Ureter (tissue), 1 donor: Measurements from ENCODE around the gene SMAD3. TPM values are rescaled to one million over a fixed set of nuclear protein-coding genes. Genes with fewer than 3 reads are reported as not detected.
A peak's percentile ranks its signal among the peaks of the same experiment; 100 is the strongest.
"Not testable (repeated sequence)": the region's sequence is repeated elsewhere in the genome, so short reads cannot be mapped to it uniquely, and the experiment has no call there.

ENCODE experiments used
- DNase-seq: peaks from one replicate; pipeline ENCODE4 v3.0.0-alpha.2; 2020; ENCODE audit warnings: low spot score
- total RNA-seq: library from RNA; stranded (reverse); gene quantifications from one replicate; pipeline ENCODE4 v1.2.4, GENCODE V29; 2023
- donor health status: DM: yes; HTN: yes; CAD: no.

The SMAD3 gene
- 124 TPM for total RNA-seq

DNA sequence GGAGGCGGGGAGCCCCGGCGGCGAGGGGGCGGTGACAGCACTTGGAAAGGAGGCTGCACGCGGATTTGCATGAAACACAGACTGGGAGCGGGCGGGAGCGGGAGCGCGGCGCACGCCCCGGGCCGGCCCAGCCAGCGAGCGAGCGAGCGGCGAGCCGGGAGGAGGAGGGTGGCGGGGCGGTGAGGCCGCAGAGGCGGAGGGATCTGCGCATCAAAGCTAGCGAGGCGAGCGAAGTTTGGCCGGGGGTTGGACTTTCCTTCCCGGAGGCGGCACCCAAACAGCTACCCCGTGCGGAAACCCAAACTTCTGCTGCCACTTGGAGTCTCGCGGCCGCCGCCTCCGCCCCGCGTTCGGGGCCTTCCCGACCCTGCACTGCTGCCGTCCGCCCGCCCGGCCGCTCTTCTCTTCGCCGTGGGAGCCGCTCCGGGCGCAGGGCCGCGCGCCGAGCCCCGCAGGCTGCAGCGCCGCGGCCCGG is at the start of gene SMAD3:
Gene SMAD3 (plus strand): TSS at position 72 of the 475 bp plus-strand sequence. CDS start 553 bp downstream, outside the sequence.
- peak; percentile 93 for DNase-seq

DNA sequence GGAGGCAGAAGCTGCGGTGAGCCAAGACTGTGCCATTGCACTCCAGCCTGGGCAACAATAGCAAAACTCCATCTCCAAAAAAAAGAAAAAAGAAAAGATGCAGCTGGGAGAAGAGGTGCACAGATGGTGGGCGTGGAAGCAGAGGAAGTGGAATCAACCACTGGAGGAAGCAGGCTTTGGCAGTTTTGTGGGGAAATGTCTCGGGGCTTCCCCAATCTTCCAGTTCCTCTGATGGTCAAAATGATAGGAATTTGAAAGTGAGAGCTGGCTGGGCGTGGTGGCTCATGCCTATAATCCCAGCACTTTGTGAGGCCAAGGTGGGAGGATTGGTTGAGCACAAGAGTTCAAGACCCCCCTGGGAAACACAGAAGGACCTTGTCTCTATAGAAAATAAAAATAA is 48.1 kb upstream of the SMAD3 start:
- no peak for DNase-seq

DNA sequence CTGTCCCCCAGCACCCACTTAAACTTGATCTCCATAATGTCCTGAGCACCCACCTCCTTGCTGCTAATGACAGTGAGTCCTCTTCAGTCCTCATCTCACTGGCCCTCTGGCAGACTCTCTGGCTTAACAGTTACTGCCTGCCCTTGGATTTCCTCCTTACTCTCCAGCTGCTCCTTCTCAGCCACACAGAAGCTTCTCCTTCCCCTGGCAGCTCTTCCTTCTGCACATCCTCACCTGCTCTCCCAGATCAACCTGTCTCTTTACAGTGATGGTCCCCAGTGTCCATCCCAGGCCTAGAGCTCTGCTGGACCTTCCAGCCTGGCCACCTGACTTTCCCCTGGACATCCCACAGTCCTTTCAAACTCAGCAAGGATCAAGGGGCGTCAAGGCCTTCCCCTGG is 47.4 kb upstream of the SMAD3 start:
- no peak for DNase-seq

DNA sequence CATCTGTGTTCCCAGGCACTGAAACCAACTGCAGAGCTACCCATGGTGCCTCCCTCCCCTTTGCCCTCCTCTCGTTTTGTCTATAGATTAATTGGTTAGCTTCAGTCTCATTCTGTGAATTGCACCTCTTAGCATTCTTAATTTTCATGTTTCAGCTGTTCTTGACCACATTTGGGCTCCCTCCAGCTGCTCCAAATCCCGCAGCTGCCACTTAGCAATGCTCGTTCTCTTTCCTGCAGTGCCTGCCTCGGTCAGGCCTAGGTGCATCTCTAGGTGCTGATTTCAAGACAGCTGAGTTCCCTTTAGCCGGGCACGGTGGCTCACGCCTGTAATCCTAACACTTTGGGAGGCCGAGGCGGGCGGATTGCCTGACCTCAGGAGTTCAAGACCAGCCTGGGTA is 47.0 kb upstream of the SMAD3 start:
- no peak for DNase-seq

DNA sequence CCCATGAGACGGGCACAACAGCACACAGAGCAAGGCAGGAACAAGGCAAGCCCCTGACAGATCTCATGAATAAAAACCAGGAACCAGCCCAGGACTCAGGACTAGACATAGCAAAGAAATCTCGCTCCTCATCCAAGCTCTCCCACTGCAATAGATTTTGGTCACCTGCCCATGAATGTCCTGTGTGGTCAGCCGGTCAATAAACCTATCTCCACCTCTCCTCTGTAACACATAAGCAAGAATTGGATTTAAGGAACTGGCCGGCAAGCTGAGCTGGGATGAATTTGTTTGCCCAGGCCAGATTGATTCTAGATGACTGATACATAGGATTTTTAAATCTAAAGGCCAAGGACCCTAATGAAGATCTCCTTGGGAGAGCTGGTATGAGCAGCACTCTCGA is 46.3 kb upstream of the SMAD3 start:
- no peak for DNase-seq

DNA sequence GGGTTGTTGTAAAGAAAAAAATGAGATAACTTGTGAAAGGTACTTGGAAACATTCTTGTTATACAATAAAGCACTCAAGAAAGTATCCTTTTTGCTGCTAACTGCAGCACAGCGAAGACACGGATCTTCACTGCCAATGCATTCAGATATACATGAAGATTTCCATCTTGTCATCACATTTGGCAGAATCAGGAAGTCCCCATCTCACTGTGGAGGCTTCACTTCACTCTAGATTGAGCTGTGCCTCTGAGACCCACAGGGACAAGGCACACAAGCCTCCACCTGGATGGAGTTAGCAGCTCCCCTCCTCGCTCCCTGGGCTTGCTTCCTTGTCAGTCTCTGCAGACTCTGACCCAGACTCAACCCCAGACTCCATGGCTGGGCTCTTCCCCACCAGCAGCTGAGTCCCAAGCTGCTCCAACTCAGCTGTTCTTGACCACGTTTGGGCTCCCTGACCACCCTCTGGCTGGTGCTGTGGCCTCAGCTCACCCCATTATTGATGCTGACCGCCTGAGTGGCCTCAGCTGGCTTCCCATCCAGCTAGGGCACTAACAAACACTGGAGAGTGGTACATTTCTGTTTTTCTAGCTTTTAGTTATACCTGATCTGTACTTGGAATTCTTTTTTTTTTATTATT is 45.4 kb upstream of the SMAD3 start:
- DNase-seq: no peak

DNA sequence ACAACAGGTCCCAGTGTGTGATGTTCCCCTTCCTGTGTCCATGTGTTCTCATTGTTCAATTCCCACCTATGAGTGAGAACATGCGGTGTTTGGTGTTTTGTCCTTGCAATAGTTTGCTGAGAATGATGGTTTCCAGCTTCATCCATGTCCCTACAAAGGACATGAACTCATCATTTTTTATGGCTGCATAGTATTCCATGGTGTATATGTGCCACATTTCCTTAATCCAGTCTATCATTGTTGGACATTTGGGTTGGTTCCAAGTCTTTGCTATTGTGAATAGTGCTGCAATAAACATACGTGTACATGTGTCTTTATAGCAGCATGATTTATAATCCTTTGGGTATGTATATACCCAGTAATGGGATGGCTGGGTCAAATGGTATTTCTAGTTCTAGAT is 44.7 kb upstream of the SMAD3 start:
- DNase-seq: not testable (repeated sequence)

DNA sequence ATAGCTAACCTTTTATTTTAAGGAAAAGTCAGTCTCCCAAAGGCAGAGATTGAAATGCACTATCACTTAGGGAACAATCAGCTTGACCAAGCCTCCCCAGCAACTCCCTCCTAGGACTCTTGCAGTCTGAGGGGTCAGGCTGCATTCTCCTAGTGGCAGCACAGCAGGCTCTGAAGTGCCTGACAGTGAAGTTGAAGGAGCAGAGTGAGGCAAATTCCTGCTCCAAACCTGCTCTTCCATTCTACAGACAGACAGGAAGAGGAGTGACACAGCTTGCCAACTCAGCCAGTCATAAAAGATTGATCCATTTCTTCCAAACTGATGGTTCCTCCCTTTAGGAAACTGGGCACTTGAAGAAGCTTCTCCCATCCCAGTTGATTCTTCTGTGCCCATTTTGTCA is 43.9 kb upstream of the SMAD3 start:
- no peak for DNase-seq

DNA sequence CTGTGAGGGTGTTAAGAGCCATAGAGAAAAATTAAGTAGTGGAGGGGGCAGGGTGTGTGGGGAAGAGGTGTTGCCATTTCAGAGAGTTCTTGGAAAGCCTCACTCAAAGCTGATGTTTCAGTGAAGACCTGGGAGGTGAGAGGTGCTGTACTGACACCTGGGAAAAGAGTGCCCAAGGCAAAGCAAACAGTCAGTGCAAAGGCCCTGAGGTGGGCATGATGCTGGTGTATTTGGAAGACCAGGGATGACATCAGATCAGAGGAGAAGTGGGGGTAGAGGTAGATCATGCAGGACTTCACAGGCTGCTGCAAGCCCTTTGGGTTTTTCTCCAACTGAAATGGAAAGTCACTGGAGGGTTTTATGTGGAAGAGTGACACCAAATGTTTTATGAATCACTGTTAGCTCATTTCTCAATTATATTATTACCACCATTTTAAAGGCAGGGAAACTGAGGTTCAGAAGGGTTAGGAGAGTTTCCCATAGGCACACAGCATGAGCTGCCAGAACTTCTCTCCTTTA is 42.8 kb upstream of the SMAD3 start:
- no peak for DNase-seq

DNA sequence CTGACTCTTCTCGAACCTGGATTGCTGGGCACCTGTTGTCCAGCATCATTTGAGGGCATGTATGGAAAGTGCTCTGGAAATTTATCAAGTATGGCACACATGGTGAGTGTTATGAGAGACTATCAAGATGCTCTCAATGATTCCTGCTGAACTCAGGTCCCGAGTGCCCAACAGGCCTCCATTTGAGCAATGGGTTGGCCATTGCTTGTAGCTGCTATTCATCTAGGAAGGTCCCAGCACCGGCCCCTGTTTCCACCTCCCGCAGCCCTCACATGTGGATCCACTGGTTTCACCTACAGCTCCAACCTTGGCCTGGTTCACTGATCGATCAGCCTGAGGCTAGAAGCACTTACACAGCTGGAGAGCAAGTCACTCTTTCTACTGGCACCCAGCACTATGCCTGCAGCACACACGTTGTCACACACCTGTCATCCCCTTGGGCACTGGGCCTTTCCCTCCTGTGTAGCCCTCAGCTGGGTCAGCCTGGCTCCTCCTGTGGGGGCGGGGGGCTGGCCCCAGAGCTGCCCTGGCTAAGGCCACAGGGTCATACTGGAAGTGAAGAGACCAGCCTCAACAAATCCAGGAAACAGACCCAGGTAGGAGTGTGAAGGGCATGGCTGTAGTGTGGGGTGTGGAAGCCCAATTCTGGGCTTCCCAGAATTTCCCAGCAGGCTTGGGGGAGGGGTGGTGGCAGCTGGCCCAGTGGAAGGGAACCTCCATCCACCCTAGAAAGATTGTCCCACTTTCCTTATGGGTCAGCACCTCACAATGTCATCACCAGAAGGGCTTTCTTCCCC is 41.7 kb upstream of the SMAD3 start:
- no peak for DNase-seq

DNA sequence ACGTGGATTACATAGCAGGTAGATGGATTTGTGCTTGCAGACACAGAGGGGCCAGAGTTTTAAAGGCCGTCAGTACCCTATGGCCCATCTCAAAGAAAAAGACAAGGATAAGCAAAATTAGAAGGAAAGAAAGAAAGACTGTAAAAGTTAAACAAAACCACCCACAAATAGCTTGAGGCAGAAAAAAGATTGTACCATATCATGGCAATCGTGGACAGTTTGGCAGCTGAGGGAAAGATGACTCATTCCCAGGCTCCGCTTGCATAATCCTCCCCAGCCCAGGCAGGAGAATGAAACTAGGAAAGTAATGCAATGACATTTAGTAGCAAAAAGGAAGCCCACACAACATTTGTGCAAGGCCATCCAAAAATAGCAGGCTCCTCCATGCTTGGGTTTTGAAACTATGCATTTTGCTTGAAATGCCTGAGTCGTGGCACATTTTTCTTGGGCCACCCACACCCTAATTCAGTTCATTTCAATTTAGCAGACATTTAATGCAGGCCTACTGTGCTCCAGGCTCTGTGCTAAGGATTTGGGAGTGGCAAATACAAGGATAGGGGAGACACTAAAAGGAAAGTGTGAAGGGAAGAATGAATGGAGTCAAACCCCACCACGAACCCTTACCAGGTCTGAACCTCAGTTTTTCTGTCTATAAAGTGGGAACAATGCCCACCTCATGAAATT is 40.9 kb upstream of the SMAD3 start:
- DNase-seq: peak; percentile 85

DNA sequence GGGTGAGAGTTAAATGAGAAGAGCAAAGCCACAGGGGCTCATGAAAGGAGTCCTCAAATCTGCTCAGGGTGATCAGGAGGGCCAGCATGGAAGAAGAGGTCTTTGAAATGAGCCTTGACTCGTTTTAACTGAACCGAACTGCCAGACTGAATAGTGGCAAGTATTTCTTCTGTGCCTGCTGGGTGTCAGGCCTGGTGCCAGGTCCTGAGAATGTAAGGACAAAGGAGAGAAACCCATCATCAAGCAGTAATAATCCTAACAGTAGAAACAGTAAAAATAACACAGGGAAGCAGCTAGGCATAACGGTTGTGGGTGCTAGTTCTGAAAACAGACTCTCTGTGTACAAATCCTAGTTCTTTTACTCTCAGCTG is 40.4 kb upstream of the SMAD3 start:
- DNase-seq: no peak

DNA sequence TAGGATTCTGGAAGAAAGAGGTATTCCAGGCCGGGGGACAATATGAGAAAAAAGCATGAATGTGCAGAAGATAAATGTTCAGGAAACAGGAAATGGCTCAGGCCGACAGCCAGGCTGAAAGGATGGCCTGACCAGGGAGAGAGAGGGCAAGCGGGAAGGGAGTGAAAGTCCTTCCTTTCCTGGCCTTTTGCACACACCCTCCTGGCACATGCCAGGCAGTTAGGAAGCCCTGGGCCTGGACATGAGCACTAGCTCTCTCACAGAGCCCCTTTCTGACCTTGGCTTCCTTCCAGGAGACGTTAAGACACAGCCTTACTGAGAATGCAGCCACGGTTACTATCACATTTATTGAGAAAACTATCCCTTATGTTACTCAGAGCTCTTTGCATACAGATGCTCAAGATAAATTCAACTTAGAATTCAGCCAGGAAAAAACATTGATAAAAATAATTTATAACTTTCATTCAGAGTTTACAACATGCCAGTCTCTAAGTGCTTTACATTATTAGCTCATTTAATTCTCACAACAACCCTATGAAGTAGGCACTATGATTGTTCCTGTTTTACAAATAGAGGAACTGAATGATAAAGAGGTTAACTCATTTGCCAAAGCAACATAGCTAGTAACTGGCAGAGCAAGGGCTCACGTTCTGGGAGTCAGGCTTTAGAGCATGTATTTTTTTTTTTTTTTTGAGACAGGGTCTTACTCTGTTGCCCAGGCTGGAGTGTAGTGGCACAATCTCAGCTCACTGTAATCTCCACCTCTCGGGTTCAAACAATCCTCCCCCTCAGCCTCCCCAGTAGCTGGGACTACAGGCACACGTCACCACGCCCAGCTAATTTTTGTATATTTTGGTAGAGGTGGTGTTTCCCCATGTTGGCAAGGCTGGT is 39.4 kb upstream of the SMAD3 start:
- DNase-seq: no peak

DNA sequence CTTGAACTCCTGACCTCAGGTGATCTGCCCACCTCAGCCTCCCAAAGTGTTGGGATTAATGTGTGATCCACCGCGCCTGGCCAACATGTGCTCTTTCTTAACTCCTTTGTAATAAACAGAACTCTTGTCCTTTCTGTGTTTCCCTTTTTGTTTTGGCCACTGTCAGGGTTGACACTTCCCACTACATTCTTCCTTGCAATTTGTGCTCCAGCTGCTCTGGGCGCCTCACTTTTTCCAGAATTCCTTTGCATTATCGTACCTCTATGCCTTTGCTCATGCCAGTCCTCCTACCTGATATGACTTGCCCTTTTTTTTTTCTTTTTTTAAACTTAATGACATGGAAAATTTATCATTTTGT is 38.8 kb upstream of the SMAD3 start:
- DNase-seq: no peak

DNA sequence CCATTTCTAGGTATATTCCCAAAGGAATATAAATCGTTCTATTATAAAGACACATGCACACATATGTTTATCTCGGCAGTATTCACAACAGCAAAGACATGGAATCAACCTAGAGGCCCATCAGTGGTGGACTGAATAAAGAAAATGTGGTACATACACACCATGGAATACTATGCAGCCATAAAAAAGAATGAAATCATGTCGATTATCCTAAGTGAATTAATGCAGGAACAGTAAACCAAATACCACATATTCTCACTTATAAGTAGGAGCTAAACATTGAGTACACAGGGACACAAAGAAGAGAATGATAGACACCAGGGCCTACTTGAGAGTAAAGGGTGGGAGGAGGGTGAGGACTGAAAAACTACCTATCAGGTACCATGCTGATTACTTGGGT is 37.0 kb upstream of the SMAD3 start:
- not testable (repeated sequence) for DNase-seq

DNA sequence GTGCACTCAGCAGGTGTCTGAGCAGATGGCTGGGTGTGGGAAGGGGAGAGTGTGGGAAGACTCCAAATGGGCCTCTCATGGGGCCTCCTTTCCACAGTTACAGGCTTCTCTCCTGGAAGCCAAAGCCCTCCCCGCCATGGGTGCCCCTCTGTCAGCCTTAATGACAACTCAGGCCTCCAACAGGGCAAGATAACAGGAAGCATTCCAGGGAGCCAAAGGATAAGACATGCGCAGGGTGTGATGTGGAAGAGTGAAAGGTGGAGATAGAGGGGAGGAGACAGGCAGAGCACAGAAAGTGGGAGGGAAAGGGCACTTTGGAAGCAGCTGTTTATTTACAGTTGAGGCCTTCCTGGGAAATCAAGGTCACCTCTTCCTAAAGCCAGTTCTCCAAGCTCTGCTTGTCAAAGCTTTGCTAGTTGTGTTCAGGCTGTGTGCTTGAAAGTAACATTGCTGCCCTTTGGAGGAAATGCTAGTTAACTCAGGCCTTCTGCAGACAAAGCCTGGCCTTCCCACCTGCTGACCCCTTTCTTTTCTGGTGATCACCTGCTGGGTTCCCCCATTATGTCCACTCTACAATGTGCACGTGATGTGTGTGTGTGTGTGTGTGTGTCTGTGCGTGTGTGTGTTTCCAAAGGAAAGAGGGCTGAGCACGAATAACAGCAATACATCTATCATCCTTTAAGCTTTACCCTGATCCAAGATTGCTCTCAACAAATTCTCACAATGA is 35.2 kb upstream of the SMAD3 start:
- DNase-seq: no peak

DNA sequence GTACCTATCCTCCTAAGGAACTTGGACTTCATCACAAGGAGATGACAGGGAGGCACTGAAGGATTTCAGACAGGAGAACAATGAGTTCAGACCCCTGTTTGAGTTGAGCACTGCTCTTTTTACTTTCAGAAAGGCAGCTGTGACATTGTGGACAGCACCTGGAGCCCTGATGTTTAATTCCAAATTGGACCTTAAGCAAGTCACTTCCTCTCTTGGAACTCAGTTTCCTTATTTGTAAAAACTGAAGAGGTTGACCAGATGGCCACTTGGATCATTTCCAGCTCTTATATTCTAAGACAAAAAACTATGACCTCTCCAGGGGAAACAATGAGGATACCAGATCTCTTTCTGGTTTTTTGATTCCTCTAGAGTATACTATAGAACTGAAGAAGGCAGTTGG is 34.1 kb upstream of the SMAD3 start:
- DNase-seq: no peak

DNA sequence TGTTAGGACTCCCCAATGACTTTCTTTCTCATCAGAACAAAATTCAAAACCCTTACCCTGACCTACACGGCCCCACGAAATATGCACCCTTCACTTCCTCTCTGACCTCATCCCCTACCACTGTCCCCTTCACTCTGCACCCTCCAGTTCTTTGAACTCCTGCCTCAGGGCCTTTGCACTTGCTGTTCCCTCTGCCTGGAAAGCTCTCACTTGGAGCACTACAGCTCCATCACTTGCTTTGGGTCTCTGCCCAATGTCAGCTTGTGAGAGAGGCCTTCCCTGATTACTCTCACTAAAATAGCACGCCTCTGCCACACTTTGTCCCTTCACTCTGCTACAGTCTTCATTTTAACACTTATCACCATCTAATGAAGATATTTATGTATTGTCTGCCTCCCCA is 32.8 kb upstream of the SMAD3 start:
- DNase-seq: no peak

DNA sequence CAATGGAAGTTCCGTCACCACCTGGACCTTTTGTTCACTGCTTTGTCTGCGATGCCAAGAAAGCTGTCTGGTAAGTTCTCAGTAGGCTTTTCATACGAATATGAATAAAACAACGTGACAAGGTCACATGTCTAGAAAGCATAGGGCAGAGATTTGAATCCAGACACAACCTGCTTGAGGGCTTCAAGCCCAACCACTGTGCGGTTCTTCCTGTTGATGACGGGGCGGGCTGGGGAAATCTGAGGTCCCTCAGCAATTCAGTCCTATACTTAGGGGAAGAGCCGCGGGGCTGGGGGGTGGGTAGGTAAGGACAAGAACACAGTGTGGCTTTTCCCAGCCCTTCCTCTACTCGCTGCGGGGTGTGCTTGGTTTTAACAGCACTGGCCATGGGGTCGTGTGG is 32.4 kb upstream of the SMAD3 start:
- DNase-seq: no peak

DNA sequence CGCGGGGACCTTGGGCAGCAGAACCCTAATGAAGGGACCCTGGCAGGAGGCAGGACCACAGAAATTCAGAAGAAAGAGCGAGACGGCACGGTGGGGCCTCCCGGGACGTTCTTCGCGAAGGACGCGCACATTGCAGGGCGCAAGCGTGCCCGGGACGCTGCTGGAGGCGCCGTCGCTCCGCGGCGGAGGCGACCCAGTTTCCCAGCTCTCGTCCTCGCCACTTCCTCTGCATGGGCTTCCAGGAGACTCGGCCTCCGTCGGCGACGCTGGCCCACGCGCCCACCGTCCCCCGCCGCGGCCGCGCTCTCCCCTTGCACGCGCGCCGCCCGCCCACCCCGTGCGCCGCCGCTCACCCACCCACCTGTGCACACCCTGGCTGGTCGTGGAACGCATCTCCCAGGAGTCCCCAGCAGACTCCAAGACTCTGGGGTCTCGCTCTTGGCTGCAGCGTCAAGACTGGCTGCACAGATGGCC is 31.8 kb upstream of the SMAD3 start:
- DNase-seq: no peak

DNA sequence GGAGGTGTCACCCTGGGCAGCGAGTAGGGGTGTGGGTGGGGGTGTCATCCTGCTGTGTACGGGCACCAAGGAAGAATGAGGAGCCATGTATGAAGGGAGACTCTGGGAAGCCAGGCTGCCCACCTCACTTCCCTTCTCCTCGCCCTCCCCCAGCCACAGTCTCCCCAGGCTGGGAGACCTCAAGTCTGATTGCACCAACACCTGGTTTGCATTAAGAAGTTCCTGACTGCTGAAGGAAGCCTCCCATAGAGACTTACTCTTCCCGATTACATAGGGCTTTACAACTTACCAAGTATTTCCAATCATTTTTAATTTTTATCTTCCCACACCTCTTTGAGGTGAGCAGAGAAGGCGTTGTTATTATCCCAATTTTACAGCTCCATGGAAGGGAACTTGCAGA is 29.5 kb upstream of the SMAD3 start:
- no peak for DNase-seq
